Measurements from ENCODE around the gene KCTD12.
A peak's percentile ranks its signal among the peaks of the same experiment; 100 is the strongest.

KCTD12 gene

DNA sequence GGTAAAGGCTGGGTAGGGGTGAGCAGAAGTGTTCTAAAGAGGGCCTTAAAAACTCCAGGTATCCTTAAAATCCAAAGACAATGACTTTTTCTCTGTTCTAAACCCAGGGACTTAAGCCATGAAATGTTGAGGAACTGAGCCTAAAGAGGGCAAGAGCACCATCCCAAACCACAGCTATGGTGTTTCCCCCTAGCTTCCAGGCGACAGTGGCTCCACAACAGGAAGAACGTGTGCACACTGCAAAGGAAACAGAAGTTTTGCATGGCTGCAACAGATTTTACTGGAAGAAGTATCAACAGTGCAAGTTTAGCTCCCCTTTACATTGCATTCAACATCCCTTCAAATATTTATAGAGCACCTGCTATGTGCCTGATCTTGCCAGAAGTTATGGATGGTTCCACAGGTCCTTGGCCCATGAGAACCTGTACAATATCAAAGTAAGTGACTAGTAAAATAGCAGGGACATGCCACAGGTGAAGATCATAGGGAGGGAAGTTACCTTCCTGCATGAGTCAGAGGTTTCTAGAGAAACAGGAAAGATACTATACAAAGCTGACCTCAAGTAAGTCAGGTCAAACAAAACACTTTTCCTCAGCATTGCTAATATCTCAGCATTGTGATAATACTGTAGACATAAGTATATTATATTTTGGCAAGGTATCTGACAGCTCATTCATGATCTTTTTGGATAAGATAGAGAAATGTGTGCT, 8.4 kb upstream of the KCTD12 start:
- Histone ChIP-seq H3K27ac (no peak overlapping the region), H3K9me3 (ENCODE audit: low read depth, low read length) (no peaks in the 10 kb centered on the region; the same call in 1 of the 2 replicates), H3K36me3 (ENCODE audit: insufficient read depth, low read length) (no peaks in the 10 kb centered on the region), H3K4me3 (no peak overlapping the region), H3K9ac (ENCODE audit: insufficient read length) (no peak overlapping the region)
- TF ChIP-seq POLR2AphosphoS5 (IDR thresholded peaks at IDR 0.05; ENCODE audit: borderline replicate concordance, low read depth, low read length) = no peak
- no peak for TF ChIP-seq EZH2 (IDR thresholded peaks at IDR 0.05)
- no peak for TF ChIP-seq FOXP2 (optimal IDR thresholded peaks at IDR 0.05; ENCODE audit: control extremely low read depth, extremely low read length, insufficient read depth)
- no peak for DNase-seq (ENCODE audit: low read depth, low spot score)

- no peak for DNase-seq (ENCODE audit: low read depth, low spot score)
- Histone ChIP-seq H3K9me3 (ENCODE audit: low read depth, low read length) (no peaks in the 10 kb centered on the region), H3K9ac (ENCODE audit: insufficient read length) (no peak overlapping the region), H3K4me3 (no peak overlapping the region), H3K36me3 (ENCODE audit: insufficient read depth, low read length) (no peaks in the 10 kb centered on the region), H3K27ac (no peak overlapping the region)
- no peak for TF ChIP-seq EZH2 (IDR thresholded peaks at IDR 0.05)
- no peak for TF ChIP-seq POLR2AphosphoS5 (IDR thresholded peaks at IDR 0.05; ENCODE audit: borderline replicate concordance, low read depth, low read length)
- TF ChIP-seq FOXP2 (optimal IDR thresholded peaks at IDR 0.05; ENCODE audit: control extremely low read depth, extremely low read length, insufficient read depth) = no peak
Observed at GRCh38 chr13:76892488-76892887, 6.3 kb upstream of the KCTD12 start.

GRCh38 chr13:76890021-76890420, 3.8 kb upstream of the KCTD12 start:
- Histone ChIP-seq H3K9me3 (ENCODE audit: low read depth, low read length) (no peaks in the 10 kb centered on the region), H3K36me3 (ENCODE audit: insufficient read depth, low read length) (no peaks in the 10 kb centered on the region), H3K4me3 (no peak overlapping the region), H3K27ac (no peak overlapping the region), H3K9ac (ENCODE audit: insufficient read length) (no peak overlapping the region)
- TF ChIP-seq FOXP2 (optimal IDR thresholded peaks at IDR 0.05; ENCODE audit: control extremely low read depth, extremely low read length, insufficient read depth) (no peak), POLR2AphosphoS5 (IDR thresholded peaks at IDR 0.05; ENCODE audit: borderline replicate concordance, low read depth, low read length) (no peak), EZH2 (IDR thresholded peaks at IDR 0.05) (no peak)
- DNase-seq (ENCODE audit: low read depth, low spot score) = no peak

- no peak overlapping the region for H3K9ac ChIP-seq (ENCODE audit: insufficient read length)
- no peak overlapping the region for H3K27ac ChIP-seq
- no peaks in the 10 kb centered on the region for H3K9me3 ChIP-seq (ENCODE audit: low read depth, low read length)
- no peak overlapping the region for H3K4me3 ChIP-seq
- TF ChIP-seq POLR2AphosphoS5 (IDR thresholded peaks at IDR 0.05; ENCODE audit: borderline replicate concordance, low read depth, low read length) (no peak), EZH2 (IDR thresholded peaks at IDR 0.05) (no peak), FOXP2 (optimal IDR thresholded peaks at IDR 0.05; ENCODE audit: control extremely low read depth, extremely low read length, insufficient read depth) (no peak)
- no peaks in the 10 kb centered on the region for H3K36me3 ChIP-seq (ENCODE audit: insufficient read depth, low read length)
- no peak for DNase-seq (ENCODE audit: low read depth, low spot score)
Observed at GRCh38 chr13:76889254-76889653, 3.0 kb upstream of the KCTD12 start.

DNA sequence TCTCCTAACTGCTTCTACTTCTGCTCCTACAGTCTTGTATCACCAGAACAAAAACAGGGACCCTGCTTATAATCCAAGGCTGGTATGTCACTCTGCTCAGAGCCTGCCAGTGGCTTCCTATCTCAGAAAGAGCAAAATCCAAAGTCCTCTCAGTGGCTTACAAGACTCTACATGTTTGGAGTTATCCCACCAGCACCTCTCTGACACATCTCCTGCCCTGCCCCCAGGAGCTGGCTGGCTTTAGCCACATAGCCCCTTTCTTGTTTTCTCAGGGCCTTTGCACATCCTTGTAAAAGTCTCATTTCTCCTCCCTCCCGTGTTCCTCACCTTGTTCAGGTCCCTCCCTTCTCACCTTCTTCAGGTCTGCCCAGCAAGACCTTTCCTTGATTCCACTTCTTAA, 2.2 kb upstream of the KCTD12 start:
- TF ChIP-seq FOXP2 (optimal IDR thresholded peaks at IDR 0.05; ENCODE audit: control extremely low read depth, extremely low read length, insufficient read depth) (no peak), EZH2 (IDR thresholded peaks at IDR 0.05) (no peak)
- Histone ChIP-seq H3K9me3 (ENCODE audit: low read depth, low read length) (no peaks in the 10 kb centered on the region), H3K27ac (no peak overlapping the region), H3K9ac (ENCODE audit: insufficient read length) (no peak overlapping the region), H3K4me3 (no peak overlapping the region), H3K36me3 (ENCODE audit: insufficient read depth, low read length) (no peaks in the 10 kb centered on the region)
- no peak for DNase-seq (ENCODE audit: low read depth, low spot score)

- no peaks in the 10 kb centered on the region for H3K9me3 ChIP-seq (ENCODE audit: low read depth, low read length)
- H3K9ac ChIP-seq (ENCODE audit: insufficient read length) = no peak overlapping the region
- no peak overlapping the region for H3K27ac ChIP-seq
- no peaks in the 10 kb centered on the region for H3K36me3 ChIP-seq (ENCODE audit: insufficient read depth, low read length)
- peak overlapping the region; percentile 89 for H3K4me3 ChIP-seq
- TF ChIP-seq FOXP2 (optimal IDR thresholded peaks at IDR 0.05; ENCODE audit: control extremely low read depth, extremely low read length, insufficient read depth) (no peak), POLR2AphosphoS5 (IDR thresholded peaks at IDR 0.05; ENCODE audit: borderline replicate concordance, low read depth, low read length) (no peak), EZH2 (IDR thresholded peaks at IDR 0.05) (no peak)
- DNase-seq (ENCODE audit: low read depth, low spot score) = no peak
Observed at GRCh38 chr13:76887076-76887563, 915 bp upstream of the KCTD12 start.

DNA sequence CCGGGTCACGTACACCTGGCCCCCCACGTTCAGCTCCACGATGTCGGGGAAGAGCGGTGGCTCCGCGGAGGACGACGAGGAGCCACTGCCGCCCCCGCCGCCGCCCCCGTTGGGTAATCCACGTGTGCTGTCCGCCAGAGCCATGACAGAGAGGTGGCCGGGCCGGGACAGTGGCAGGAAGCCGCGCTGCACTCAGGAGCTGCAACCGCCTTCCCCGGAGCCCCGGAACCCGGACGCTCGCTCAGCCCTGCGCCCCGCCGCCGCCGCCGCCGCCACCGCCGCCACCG, 257 bp downstream of the KCTD12 start:
- Histone ChIP-seq H3K27ac (no peak overlapping the region), H3K9ac (ENCODE audit: insufficient read length) (peak overlapping the region; percentile 67), H3K36me3 (ENCODE audit: insufficient read depth, low read length) (no peaks in the 10 kb centered on the region), H3K4me3 (peak overlapping the region; percentile 89), H3K9me3 (ENCODE audit: low read depth, low read length) (no peaks in the 10 kb centered on the region)
- DNase-seq (ENCODE audit: low read depth, low spot score) = no peak
- TF ChIP-seq FOXP2 (optimal IDR thresholded peaks at IDR 0.05; ENCODE audit: control extremely low read depth, extremely low read length, insufficient read depth) (no peak), EZH2 (IDR thresholded peaks at IDR 0.05) (no peak), POLR2AphosphoS5 (IDR thresholded peaks at IDR 0.05; ENCODE audit: borderline replicate concordance, low read depth, low read length) (no peak)

DNA sequence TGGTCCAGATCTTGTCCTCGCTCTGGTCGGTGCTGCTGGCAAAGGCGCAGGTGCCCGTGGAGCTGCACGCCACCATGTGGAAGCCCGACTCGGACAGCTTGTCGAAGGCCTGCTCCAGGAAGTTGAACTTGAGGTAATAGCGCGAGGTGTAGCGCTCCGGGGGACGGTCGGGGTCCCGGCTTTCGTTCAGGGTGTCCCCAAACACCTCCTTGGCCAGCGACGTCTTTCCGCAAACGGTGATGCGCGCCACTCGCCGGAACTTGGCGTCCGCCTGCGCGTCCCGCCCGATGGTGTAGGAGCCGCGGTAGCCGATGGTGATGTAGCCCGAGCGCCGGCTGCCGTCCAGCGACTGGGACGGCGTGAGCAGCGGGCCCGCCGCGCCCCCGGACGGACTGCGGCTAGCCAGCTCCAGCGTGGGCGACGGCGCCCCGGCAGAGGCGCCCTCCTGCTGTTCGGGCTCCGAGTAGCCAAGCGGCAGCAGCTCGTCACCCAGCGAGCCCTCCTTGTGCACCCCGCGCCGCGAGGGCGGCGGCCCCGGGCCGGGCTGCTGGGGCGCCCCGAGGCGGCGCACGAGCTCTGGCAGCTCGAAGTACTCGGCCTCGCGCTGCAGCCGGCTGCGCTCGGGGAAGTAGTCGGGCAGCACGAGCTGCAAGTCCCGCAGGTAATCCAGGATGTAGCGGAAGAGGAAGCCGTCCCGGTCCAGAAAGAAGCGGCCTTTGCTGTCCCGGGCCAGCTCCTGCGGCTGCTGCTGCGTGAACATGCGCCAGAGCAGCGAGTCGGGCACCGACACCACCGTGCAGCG, 801 bp downstream of the KCTD12 start:
- H3K4me3 ChIP-seq = peak overlapping the region; percentile 89
- no peak for DNase-seq (ENCODE audit: low read depth, low spot score)
- no peak overlapping the region for H3K27ac ChIP-seq
- no peaks in the 10 kb centered on the region for H3K9me3 ChIP-seq (ENCODE audit: low read depth, low read length)
- H3K9ac ChIP-seq (ENCODE audit: insufficient read length) = peak overlapping the region; percentile 67
- TF ChIP-seq EZH2 (IDR thresholded peaks at IDR 0.05) (no peak), FOXP2 (optimal IDR thresholded peaks at IDR 0.05; ENCODE audit: control extremely low read depth, extremely low read length, insufficient read depth) (no peak), POLR2AphosphoS5 (IDR thresholded peaks at IDR 0.05; ENCODE audit: borderline replicate concordance, low read depth, low read length) (no peak)
- H3K36me3 ChIP-seq (ENCODE audit: insufficient read depth, low read length) = no peaks in the 10 kb centered on the region
